M059J (cell line): Measurements from ENCODE around the gene GAS6. TPM values are rescaled to one million over a fixed set of nuclear protein-coding genes. Genes with fewer than 3 reads are reported as not detected.
"Not testable (repeated sequence)": the region's sequence is repeated elsewhere in the genome, so short reads cannot be mapped to it uniquely, and the experiment has no call there.

Source experiments
- DNase-seq: peaks from one replicate; pipeline ENCODE4 v3.0.0-alpha.2; 2012; ENCODE audit warnings: low read depth
- total RNA-seq: library from RNA; depleted of rRNA; stranded (reverse); fragments of >200 nt; shearing (Covaris generic); gene quantifications from 2 replicates; pipeline ENCODE4 v1.2.3, GENCODE V29; 2014

The GAS6 gene
- total RNA-seq, 1 experiment from 2014 or later = 99.1 TPM

GRCh38 chr13:113867913-113868312 lies 4.0 kb upstream of the GAS6 start:
- DNase-seq = not testable (repeated sequence)

- DNase-seq = no peak
Observed at GRCh38 chr13:113865427-113865826, 1.6 kb upstream of the GAS6 start.

- peak; percentile 46 for DNase-seq
Observed at GRCh38 chr13:113864273-113864890, 506 bp upstream of the GAS6 start.

DNA sequence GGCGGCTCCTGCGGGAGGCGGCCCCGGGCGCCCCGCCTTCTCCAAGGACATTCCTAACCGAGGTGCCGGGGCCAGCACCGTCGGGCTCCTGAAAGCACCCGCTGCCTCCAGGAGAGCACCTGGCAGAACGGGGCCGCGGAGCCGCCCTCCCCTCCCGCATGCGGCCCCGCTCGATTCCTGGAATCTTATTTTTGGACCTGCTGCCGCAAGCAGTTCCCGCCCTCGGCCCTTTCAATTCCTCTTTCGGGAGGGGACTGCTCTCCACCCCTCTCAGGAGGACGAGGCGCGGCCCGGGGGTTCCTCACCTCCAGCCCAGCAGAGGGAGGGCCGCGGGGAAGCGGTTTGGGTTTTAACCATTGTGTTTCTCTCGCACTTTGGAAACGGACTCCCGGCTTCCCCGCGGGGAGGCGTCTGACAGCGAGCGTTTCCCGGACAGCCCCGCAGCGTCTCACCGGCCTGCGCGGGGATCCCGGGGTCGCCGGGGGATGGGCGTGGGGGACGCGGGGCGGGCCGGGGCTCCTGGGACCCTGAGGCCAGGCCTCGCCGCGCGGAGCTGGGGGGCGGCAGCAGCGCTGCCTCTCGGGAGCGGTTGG lies 849 bp downstream of the GAS6 start:
- peak; percentile 32 for DNase-seq

DNA sequence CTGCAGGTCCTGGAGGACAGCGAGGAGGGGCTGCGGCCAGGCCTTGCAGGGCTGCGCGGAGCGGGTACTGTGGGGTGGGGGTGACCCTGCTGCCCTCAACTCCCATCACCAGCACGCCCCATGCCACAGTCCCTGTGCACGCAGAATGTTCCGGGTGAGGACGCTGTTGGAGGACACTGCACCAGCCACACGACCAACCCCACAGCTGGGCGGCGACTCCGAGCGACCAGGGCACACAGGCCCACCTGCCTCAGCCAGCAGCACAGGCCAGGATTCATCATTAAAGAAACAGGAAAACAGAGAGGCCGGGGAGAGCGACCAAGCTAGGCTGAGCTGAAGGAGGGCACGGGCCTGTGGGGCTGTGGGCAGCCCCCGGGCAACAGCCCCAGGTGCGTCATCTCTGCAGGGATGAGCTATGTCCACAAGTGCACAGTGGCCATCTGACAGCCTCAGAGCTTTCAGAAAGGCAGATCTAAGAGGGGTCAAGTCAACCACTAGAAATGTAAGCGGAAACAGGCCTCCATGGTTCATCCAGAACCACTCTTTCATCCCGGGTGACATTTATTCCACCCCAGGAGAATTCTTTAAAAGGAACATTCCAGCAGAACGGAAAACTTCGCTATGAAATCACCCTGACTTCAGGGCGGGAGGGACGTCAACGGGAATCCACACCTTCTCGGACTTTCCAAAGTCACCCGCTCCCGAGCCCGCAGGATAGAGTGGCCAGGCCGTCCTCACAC lies 1.5 kb downstream of the GAS6 start:
- no peak for DNase-seq

DNA sequence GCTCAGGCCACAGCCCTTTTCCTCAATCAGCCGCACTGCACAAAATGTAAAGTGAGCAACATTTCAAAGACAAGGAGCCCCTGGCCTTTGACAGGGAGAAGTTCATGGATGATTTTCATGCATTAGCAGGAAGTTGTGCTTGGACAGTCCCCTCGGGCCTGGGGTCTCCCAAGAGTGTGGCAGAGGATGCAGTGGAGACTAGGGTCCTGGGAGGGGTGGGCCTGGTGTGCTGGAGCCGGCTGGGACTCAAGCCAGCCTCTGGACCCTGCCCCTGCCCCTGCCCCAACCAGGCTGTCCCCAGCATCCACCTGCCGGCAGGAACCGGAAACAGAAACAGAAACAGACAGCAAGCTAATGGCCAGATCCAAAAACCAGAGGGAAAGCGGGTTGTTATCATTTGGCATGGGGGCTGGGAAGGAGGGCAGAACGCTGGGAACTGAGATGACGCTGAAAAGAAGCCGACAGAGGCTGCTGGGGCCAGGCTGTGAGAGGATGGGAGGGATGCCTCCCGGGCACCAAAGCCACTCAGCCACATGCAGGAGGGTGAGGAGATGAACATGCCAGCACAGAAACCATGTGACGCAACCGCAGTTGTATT lies 2.3 kb downstream of the GAS6 start:
- no peak for DNase-seq

- DNase-seq = no peak
Observed at GRCh38 chr13:113860665-113861432, 3.0 kb downstream of the GAS6 start.

DNA sequence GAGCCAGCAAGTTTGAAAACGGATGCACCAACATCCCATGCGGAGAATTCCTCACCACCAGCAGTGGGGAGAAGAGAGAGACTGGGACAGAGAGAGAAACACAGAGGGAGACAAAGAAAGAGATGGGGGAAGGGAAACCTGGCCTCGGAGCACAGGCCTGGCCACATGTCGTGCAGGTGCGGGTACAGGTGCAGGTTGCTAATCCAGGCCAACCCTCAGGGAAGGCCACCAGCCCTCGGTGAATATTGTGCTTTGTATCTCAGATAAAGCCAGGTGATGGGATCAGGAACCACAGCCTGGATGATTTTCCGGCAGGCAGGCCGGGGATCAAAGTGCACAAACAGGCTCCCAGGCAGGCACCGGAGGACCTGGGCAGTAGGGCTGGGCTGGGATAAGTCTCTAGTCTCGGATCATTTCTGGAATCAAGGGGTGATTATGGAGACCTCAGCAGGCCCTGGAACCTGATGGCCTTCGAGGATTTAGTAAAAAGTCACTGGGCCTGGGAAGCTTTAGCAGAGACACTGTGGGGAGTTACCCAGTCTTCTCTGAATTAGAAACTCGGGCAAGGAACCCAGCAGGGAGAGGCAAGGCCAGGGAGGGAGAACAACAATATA lies 3.7 kb downstream of the GAS6 start:
- no peak for DNase-seq

GRCh38 chr13:113859311-113860050 lies 4.4 kb downstream of the GAS6 start:
- DNase-seq = no peak

- DNase-seq = no peak
Observed at GRCh38 chr13:113857531-113858195, 6.2 kb downstream of the GAS6 start.

GRCh38 chr13:113856716-113857065 lies 7.2 kb downstream of the GAS6 start:
- peak; percentile 86 for DNase-seq

DNA sequence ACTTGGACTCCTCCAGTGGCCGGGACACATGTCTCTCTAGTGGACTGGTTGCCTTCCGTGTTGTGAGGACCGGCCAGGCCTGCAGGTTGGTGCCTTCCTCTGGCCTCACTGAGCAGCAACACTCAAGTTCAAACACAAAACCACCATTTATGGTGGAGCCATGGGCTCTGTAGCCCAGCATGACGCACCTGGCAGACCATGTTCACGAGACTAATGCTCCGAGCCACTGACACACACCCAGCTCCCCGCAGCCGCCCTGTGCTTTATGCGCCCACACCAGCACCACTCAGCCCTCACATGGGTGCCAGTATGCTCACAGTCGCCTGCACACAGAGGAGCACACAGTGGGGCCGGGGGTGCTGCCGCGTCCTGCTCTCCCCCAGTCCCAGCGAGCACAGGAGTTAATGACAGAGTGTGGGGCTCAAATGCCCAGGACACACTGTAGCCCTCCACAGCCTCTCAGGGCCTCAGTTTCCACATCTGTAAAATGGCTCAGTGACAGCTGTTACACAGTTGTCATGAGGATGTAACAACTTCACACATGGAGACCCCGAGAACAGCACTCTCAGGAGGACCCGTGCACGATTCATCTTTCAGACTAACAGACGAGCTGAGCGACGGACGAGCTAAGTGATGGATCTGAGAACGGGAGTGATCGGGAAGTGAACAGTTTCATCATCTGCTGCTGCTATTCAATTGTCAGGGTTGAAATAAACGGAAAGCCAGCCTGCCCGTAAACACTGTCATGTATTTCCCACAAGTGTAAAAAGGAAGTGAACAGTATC lies 7.8 kb downstream of the GAS6 start:
- DNase-seq = no peak

- no peak for DNase-seq
Observed at GRCh38 chr13:113855012-113855921, 8.6 kb downstream of the GAS6 start.

DNA sequence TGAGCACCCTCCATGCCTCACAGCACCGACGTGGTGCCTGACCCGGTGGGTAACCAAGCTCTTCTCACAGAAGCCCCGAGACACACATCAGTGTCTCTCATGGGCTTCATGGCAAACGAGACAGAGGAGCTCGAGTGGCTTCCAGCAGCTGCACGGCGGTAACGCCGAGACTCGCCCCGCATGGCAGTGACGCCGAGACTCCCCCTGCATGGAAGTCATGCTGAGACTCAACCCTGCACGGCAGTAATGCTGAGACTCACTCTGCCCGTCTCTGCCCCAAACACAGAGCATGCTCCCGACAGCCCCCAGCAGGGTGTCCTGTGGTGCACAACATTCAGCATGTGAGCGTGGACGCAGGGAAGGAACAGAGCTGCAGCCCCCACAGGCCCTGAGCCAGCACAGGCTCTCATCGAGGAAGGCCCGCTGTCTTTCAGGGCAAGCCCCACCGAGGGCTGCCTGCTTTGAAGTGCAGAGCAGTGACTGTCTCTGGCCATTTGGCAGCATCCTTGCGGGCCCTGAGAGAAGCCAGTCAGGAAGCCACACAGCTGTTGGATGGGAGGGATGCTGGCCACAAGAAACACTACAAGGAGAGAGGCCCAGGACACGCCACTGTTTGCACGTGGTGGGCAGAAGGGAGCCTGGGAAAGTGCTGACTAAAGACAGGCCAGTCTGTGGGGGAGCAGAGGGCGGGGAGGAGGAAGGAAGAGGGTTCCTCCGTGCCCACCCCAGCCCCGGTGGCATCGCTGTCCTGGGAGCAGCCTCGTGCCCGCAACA lies 9.5 kb downstream of the GAS6 start:
- DNase-seq = no peak

DNA sequence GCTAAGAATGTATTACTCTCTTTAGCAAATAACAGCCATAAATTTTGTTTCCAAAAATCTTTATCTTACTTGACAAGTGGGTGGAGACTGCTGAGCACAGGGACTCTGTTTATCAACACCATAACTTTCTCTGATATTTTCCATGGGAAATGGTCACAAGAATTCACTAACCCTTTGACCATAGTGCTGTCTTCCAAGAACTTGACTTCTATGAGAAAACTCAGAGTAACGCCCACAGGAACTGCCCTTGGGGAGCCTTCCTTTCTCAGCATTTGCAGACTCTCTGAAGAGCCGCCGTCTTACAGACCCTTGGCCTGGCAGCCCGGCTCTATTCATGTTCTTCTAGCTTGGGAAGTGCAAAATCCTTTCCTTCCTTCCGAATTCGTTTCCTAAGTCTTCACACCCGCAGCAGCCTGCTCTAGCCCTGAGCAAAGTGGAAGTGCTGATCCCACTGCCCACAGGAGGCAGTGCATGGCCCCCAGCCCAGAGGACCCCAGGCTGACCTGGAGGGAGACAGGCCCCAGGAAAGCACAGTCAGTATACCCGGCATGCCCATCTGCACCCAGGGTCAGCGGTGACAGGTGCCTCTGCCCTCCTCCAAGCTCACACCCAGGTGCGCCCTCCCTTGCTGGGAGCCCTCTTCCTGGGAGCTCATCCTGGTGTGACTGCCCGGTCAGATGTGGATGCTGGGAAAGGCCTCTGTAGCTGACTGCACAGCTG lies 10.2 kb downstream of the GAS6 start:
- no peak for DNase-seq

GRCh38 chr13:113852536-113853517 lies 11.0 kb downstream of the GAS6 start:
- no peak for DNase-seq
